Activated naive CD4-positive, alpha-beta T cell treated with anti-CD3 and anti-CD28 coated beads, Interleukin-2, amount 50 U/mL, for 16 hours (primary cell): ENCODE data around the gene FOXP1.

Experiments
- DNase-seq: peaks from one replicate; pipeline ENCODE4 v3.0.0-alpha.2; 2020

FOXP1 gene

GRCh38 chr3:70916375-70917055, 667.0 kb downstream of the FOXP1 start:
- DNase-seq, result no peak

GRCh38 chr3:70914862-70915261, 668.7 kb downstream of the FOXP1 start:
- no peak for DNase-seq

GRCh38 chr3:70911719-70912118, 671.8 kb downstream of the FOXP1 start:
- DNase-seq, result no peak

GRCh38 chr3:70905491-70905890, 678.0 kb downstream of the FOXP1 start:
- DNase-seq, result no peak
